ENCODE data around the gene SZT2.

SZT2 gene

DNA sequence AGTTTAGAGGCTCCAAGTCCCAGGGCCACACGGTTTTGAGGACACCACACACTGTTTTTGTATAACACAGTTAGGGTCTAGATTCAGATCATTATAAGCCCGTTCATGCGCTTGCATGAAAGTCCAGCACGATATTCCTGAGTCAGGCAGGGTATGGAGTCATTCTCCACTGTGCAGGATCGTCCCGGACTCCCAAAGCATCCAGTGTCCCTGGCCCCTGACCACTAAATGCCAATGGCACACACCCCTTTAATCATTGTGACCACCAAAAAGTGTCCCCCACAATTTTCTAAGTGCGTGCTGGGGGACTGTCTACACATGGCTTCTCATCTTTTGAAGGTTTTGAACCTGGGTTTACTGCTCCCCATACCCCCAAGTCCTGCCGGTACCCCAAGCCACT lies 113.8 kb downstream of the SZT2 start:
- Histone ChIP-seq H3K27ac (ENCODE audit: insufficient read depth, low read length, poor library complexity, severe bottlenecking) (no peak overlapping the region), H3K36me3 (ENCODE audit: control insufficient read depth, insufficient read depth, low read length) (no peaks in the 10 kb centered on the region), H3K9me3 (ENCODE audit: control insufficient read depth, low read length) (no peaks in the 10 kb centered on the region), H3K4me3 (ENCODE audit: insufficient read depth, low read depth, low read length, poor library complexity, severe bottlenecking) (no peak overlapping the region), H3K27me3 (replicated peaks; ENCODE audit: control insufficient read depth, insufficient read depth, low read length, poor library complexity, severe bottlenecking) (no peaks in the 10 kb centered on the region), H3K4me1 (ENCODE audit: control insufficient read depth, insufficient read depth, low read length, poor library complexity, severe bottlenecking) (no peaks in the 10 kb centered on the region)
- no peak for DNase-seq

All from effector memory CD4-positive, alpha-beta T cell (primary cell).